ENCODE measurements around the gene PEX14.

The PEX14 gene

GRCh38 chr1:10437052-10437451, 37.7 kb upstream of the PEX14 start:
- peak; percentile 39; the same call in 1 of the 3 replicates for ATAC-seq
- TF ChIP-seq PATZ1 (CRISPR knock-in tag; IDR thresholded peaks at IDR 0.05; ENCODE audit: borderline replicate concordance) (no peak), ZC3H10 (CRISPR knock-in tag; IDR thresholded peaks at IDR 0.05) (no peak), ZFP30 (CRISPR knock-in tag; IDR thresholded peaks at IDR 0.05) (no peak), TCF4 (CRISPR knock-in tag; IDR thresholded peaks at IDR 0.05; ENCODE audit: borderline replicate concordance) (no peak), CREB5 (CRISPR knock-in tag; IDR thresholded peaks at IDR 0.05; ENCODE audit: low read depth) (no peak), ZNF565 (CRISPR knock-in tag; conservative IDR thresholded peaks at IDR 0.05; ENCODE audit: low read depth) (no peak), ZNF8 (CRISPR knock-in tag; IDR thresholded peaks at IDR 0.05) (no peak), TSHZ2 (CRISPR knock-in tag; IDR thresholded peaks at IDR 0.05) (no peak), ESRRG (CRISPR knock-in tag; IDR thresholded peaks at IDR 0.05) (no peak), GLIS3 (CRISPR knock-in tag; IDR thresholded peaks at IDR 0.05) (no peak), ISL1 (CRISPR knock-in tag; IDR thresholded peaks at IDR 0.05) (no peak), PPARA (CRISPR knock-in tag; IDR thresholded peaks at IDR 0.05; ENCODE audit: borderline replicate concordance) (no peak), RARB (CRISPR knock-in tag; IDR thresholded peaks at IDR 0.05) (no peak), ARNTL (CRISPR knock-in tag; IDR thresholded peaks at IDR 0.05; ENCODE audit: borderline replicate concordance, low read depth) (no peak)

GRCh38 chr1:10438677-10439163, 36.0 kb upstream of the PEX14 start:
- ATAC-seq: no peak

More at GRCh38 chr1:10438677-10439163, 36.0 kb upstream of the PEX14 start:
- TF ChIP-seq CSDC2 (CRISPR knock-in tag; IDR thresholded peaks at IDR 0.05): no peak
- no peak for TF ChIP-seq TCF4 (CRISPR knock-in tag; IDR thresholded peaks at IDR 0.05; ENCODE audit: borderline replicate concordance)
- TF ChIP-seq CSRNP3 (CRISPR knock-in tag; IDR thresholded peaks at IDR 0.05): no peak
- no peak for TF ChIP-seq ESRRG (CRISPR knock-in tag; IDR thresholded peaks at IDR 0.05)
- TF ChIP-seq PPARA (CRISPR knock-in tag; IDR thresholded peaks at IDR 0.05; ENCODE audit: borderline replicate concordance): no peak
- no peak for TF ChIP-seq ZFP30 (CRISPR knock-in tag; IDR thresholded peaks at IDR 0.05)
- TF ChIP-seq ZNF8 (CRISPR knock-in tag; IDR thresholded peaks at IDR 0.05): no peak
- no peak for TF ChIP-seq POU6F1 (CRISPR knock-in tag; IDR thresholded peaks at IDR 0.05; ENCODE audit: borderline replicate concordance, low read depth)
- TF ChIP-seq ZNF70 (CRISPR knock-in tag; IDR thresholded peaks at IDR 0.05): no peak
- TF ChIP-seq SNAI2 (CRISPR knock-in tag; IDR thresholded peaks at IDR 0.05): no peak
- no peak for TF ChIP-seq CREB5 (CRISPR knock-in tag; IDR thresholded peaks at IDR 0.05; ENCODE audit: low read depth)
- TF ChIP-seq ARNTL (CRISPR knock-in tag; IDR thresholded peaks at IDR 0.05; ENCODE audit: borderline replicate concordance, low read depth): no peak
- no peak for TF ChIP-seq BACH2 (CRISPR knock-in tag; IDR thresholded peaks at IDR 0.05; ENCODE audit: borderline replicate concordance)
- no peak for TF ChIP-seq ZFP3 (CRISPR knock-in tag; IDR thresholded peaks at IDR 0.05)
- no peak for TF ChIP-seq PATZ1 (CRISPR knock-in tag; IDR thresholded peaks at IDR 0.05; ENCODE audit: borderline replicate concordance)
- no peak for TF ChIP-seq OSR1 (CRISPR knock-in tag; IDR thresholded peaks at IDR 0.05)
- no peak for TF ChIP-seq ZNF565 (CRISPR knock-in tag; conservative IDR thresholded peaks at IDR 0.05; ENCODE audit: low read depth)
- TF ChIP-seq TOX (CRISPR knock-in tag; IDR thresholded peaks at IDR 0.05; ENCODE audit: borderline replicate concordance): no peak

All from SK-N-SH treated with all-trans-retinoic acid at 6 μM for 48 hours (cell line).